Measurements from ENCODE around the gene B4GALNT2. TPM values are rescaled to one million over a fixed set of nuclear protein-coding genes. Genes with fewer than 3 reads are reported as not detected.

Gene B4GALNT2
- total and polyA plus RNA-seq, 2 of the 8 experiments (the other 6 are each of a cell fraction or from before 2014, with no cell fraction given): not detected

DNA sequence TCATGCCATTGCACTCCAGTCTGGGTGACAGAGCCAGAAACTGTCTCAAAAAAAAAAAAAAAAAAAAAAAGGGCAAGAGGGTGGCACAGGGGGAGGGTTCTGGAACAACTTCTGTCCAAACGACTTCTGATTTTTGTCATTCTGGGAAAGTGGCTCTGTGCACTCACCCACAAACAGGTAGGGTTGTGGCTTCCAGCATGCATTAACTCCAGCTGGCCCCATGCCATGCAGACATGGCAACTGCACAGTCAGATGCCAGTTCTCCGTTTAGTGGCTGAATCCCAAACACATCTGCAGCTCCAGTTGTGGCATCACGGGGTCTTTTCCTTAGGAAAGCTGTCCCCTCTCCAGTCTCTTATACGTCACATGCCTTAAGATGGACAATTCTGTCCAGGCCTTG, 30.3 kb downstream of the B4GALNT2 start:
- POLR2A ChIA-PET (ENCODE audit: partially characterized antibody): no interaction called here
- Histone ChIP-seq H2AK5ac (ENCODE audit: low read depth, low read length) (no peak overlapping the region), H3K27me3 (replicated peaks in 1 of 4; ENCODE audit: control insufficient read depth in 3 of 4, extremely low read depth in 1 of 4, insufficient read depth in 3 of 4, low read length in 3 of 4) (no peaks in the 10 kb centered on the region), H2BK20ac (ENCODE audit: low read length) (no peak overlapping the region), H3K18ac (ENCODE audit: extremely low read depth, low read length) (no peak overlapping the region), H2BK5ac (ENCODE audit: low read depth, low read length) (no peak overlapping the region), H3K4ac (replicated peaks; ENCODE audit: insufficient read length, low read depth, low read length) (no peak overlapping the region), H3K56ac (replicated peaks; ENCODE audit: insufficient read length, low read depth, low read length) (no peak overlapping the region), H3K4me1 (replicated peaks in 1 of 4; ENCODE audit: control insufficient read depth in 3 of 4, insufficient read depth in 4 of 4, low read length in 3 of 4) (no peaks in the 10 kb centered on the region), H2BK120ac (replicated peaks; ENCODE audit: low read depth, low read length) (no peak overlapping the region), H2AFZ (ENCODE audit: low read length) (no peak overlapping the region), H3K36me3 (ENCODE audit: control insufficient read depth in 2 of 4, insufficient read depth in 4 of 4, low read length in 3 of 4) (no peaks in the 10 kb centered on the region), H4K5ac (ENCODE audit: insufficient read length, low read depth, low read length) (no peak overlapping the region), H3K4me2 (ENCODE audit: insufficient read depth in 1 of 2, low read depth in 2 of 2, low read length in 2 of 2) (no peak overlapping the region), H3K79me2 (ENCODE audit: control insufficient read depth in 1 of 2, insufficient read depth in 2 of 2, low read length in 2 of 2) (no peaks in the 10 kb centered on the region), H4K91ac (replicated peaks; ENCODE audit: insufficient read length, low read length) (no peak overlapping the region), H2BK12ac (ENCODE audit: low read depth, low read length) (no peak overlapping the region), H3K23me2 (ENCODE audit: low read depth, low read length) (no peaks in the 10 kb centered on the region), H4K20me1 (replicated peaks in 1 of 2; ENCODE audit: control insufficient read depth in 1 of 2, insufficient read depth in 2 of 2, low read length in 2 of 2) (no peaks in the 10 kb centered on the region), H3K14ac (ENCODE audit: insufficient read length) (no peak overlapping the region), H3K27ac (ENCODE audit: low read depth, low read length) (no peak overlapping the region), H3K9ac (replicated peaks in 1 of 4; ENCODE audit: extremely low read depth in 1 of 4, low read depth in 3 of 4, low read length in 3 of 4) (no peak overlapping the region), H4K8ac (ENCODE audit: extremely low read depth, insufficient read depth, low read length) (no peak overlapping the region), H3K4me3 (ENCODE audit: extremely low read depth in 1 of 4, insufficient read depth in 2 of 4, low read depth in 3 of 4, low read length in 4 of 4) (no peak overlapping the region), H2BK15ac (ENCODE audit: low read length) (no peak overlapping the region), H3K9me3 (ENCODE audit: insufficient read depth in 2 of 2, low read depth in 1 of 2, low read length in 1 of 2) (no peaks in the 10 kb centered on the region), H3K79me1 (ENCODE audit: low read depth, low read length) (no peaks in the 10 kb centered on the region), H3K23ac (ENCODE audit: insufficient read length) (no peak overlapping the region)
- 83% methylated on average over 4 of the region's 4 CpGs; no CpG with 5 or more reads in 1 of the 2 experiments for WGBS, 2 experiments (ENCODE audit: extremely low coverage in 1 of 2, insufficient coverage in 1 of 2, insufficient read length in 1 of 2, insufficient replicate concordance in 2 of 2, low coverage in 1 of 2, low lambda C conversion rate in 2 of 2, missing lambda C conversion rate in 1 of 2)
- CTCF ChIA-PET (ENCODE audit: partially characterized antibody): no interaction called here
- FAIRE-seq (no peak), DNase-seq (ENCODE audit: low read depth in 1 of 2, low spot score in 2 of 2) (no peak)
- TF ChIP-seq RBBP5 (IDR thresholded peaks at IDR 0.05; ENCODE audit: borderline replicate concordance, low read depth, low read length): no peak
- no peak for TF ChIP-seq ZNF274 (IDR thresholded peaks at IDR 0.05; ENCODE audit: borderline replicate concordance, extremely low read depth, low read length)
- no peak for TF ChIP-seq BCL11A (IDR thresholded peaks at IDR 0.05; ENCODE audit: low read depth in 2 of 2, low read length in 2 of 2)
- TF ChIP-seq RXRA (IDR thresholded peaks at IDR 0.05; ENCODE audit: insufficient read depth, low read depth, low read length): no peak
